PFSK-1 (cell line): Measurements from ENCODE around the gene PCSK6.

Source experiments
- FOXP2 ChIP-seq: optimal IDR thresholded peaks from 2 replicates; pipeline ENCODE3; 2011; ENCODE audit warnings: borderline replicate concordance, control low read depth, inconsistent platforms; ENCODE audit not compliant: insufficient read depth; ENCODE audit errors: extremely low read length, extremely low read depth
- POLR2AphosphoS5 ChIP-seq: IDR thresholded peaks from 2 replicates; pipeline ENCODE4 v1.6.1; 2012; ENCODE audit warnings: low read depth, mild to moderate bottlenecking, control low read depth, low read length, moderate library complexity
- REST ChIP-seq, 2 experiments: IDR thresholded peaks; 2 replicates each; pipeline versions ENCODE4 v1.6.1 to v1.8.0; 2011 to 2012; ENCODE audit warnings: low read depth in 2 of 2, low read length in 2 of 2, control low read depth in 1 of 2, inconsistent platforms in 1 of 2, mild to moderate bottlenecking in 1 of 2, moderate library complexity in 1 of 2; ENCODE audit not compliant: insufficient read depth in 1 of 2
- SIN3A ChIP-seq: IDR thresholded peaks from 2 replicates; pipeline ENCODE4 v1.6.1; 2012; ENCODE audit warnings: mild to moderate bottlenecking, low read length, moderate library complexity, borderline replicate concordance; ENCODE audit not compliant: insufficient read depth
- TAF1 ChIP-seq: IDR thresholded peaks from 2 replicates; pipeline ENCODE4 v1.6.1; 2012; ENCODE audit warnings: low read length, control low read depth, borderline replicate concordance; ENCODE audit not compliant: insufficient read depth

Gene PCSK6

GRCh38 chr15:101499863-101500713 lies 10.6 kb upstream of the PCSK6 start:
- TF ChIP-seq REST (IDR thresholded peaks at IDR 0.05; ENCODE audit: insufficient read depth in 1 of 2, low read depth in 2 of 2, low read length in 2 of 2) (no peak), TAF1 (no peak), POLR2AphosphoS5 (no peak), FOXP2 (no peak), SIN3A (no peak)

GRCh38 chr15:101498717-101499480 lies 9.4 kb upstream of the PCSK6 start:
- TF ChIP-seq SIN3A (no peak), FOXP2 (no peak), REST (IDR thresholded peaks at IDR 0.05; ENCODE audit: insufficient read depth in 1 of 2, low read depth in 2 of 2, low read length in 2 of 2) (no peak), POLR2AphosphoS5 (no peak), TAF1 (no peak)

- TF ChIP-seq POLR2AphosphoS5 = no peak
These were observed 8.7 kb upstream of the PCSK6 start for GRCh38 chr15:101498076-101498716.

GRCh38 chr15:101497484-101498034 lies 8.1 kb upstream of the PCSK6 start:
- TF ChIP-seq SIN3A (no peak), REST (IDR thresholded peaks at IDR 0.05; ENCODE audit: insufficient read depth in 1 of 2, low read depth in 2 of 2, low read length in 2 of 2) (no peak)

GRCh38 chr15:101497017-101497416 lies 7.5 kb upstream of the PCSK6 start:
- TF ChIP-seq POLR2AphosphoS5 = no peak
- TF ChIP-seq REST (IDR thresholded peaks at IDR 0.05; ENCODE audit: insufficient read depth in 1 of 2, low read depth in 2 of 2, low read length in 2 of 2) = no peak
- no peak for TF ChIP-seq FOXP2
- TF ChIP-seq TAF1 = no peak
- TF ChIP-seq SIN3A = no peak
